ENCODE results near the gene GARIN5A. TPM values are rescaled to one million over a fixed set of nuclear protein-coding genes. Genes with fewer than 3 reads are reported as not detected.

The GARIN5A gene
- total and polyA plus RNA-seq, 9 of the 15 experiments (the other 6 are each of a cell fraction or from before 2014, with no cell fraction given) = 0.10 to 0.82 (median 0.23) TPM; not detected in 2

- TF ChIP-seq BCOR (IDR thresholded peaks at IDR 0.05) (no peak), BMI1 (IDR thresholded peaks at IDR 0.05; ENCODE audit: low read length) (no peak), NFIX (CRISPR knock-in tag; IDR thresholded peaks at IDR 0.05; ENCODE audit: low read depth) (no peak)
- DNase-seq (ENCODE audit: extremely low read depth in 1 of 4, low spot score in 3 of 4) (no peak), ATAC-seq (no peak), FAIRE-seq (no peak)
- Histone ChIP-seq H4K20me1 (replicated peaks; ENCODE audit: control insufficient read depth, insufficient read depth, low read length) (peaks cover 7% of the 10 kb centered on the region; the same call in 1 of the 2 replicates), H3K4me3 (no peak overlapping the region), H3K79me2 (ENCODE audit: control insufficient read depth, insufficient read depth, low read length) (peaks cover 13% of the 10 kb centered on the region), H3K27me3 (ENCODE audit: control insufficient read depth in 2 of 2, insufficient read depth in 2 of 2, low read length in 2 of 2) (no peaks in the 10 kb centered on the region; a peak in 1 of 5 replicates), H3K4me1 (replicated peaks in 1 of 2; ENCODE audit: control insufficient read depth in 2 of 2, insufficient read depth in 2 of 2, low read length in 2 of 2) (peaks cover 0 to 34% of the 10 kb centered on the region in 2 experiments; a peak in 2 of 5 replicates), H2AFZ (ENCODE audit: low read depth, low read length) (no peak overlapping the region), H3K9me3 (replicated peaks; ENCODE audit: control insufficient read depth, insufficient read depth, low read depth, low read length) (peaks cover 9% of the 10 kb centered on the region), H3K36me3 (ENCODE audit: control insufficient read depth, insufficient read depth, low read length) (peaks cover 50% of the 10 kb centered on the region; the same call in 2 of the 3 replicates), H3K27ac (ENCODE audit: extremely low read depth, low read depth, low read length) (no peak overlapping the region), H3K9ac (ENCODE audit: insufficient read depth in 1 of 2, low read depth in 2 of 2, low read length in 2 of 2) (no peak overlapping the region), H3K4me2 (ENCODE audit: insufficient read depth, low read length) (no peak overlapping the region), H3K9me1 (ENCODE audit: control insufficient read depth, insufficient read depth, low read length) (no peaks in the 10 kb centered on the region)
- TSS peak; percentile 24 for BruUV-seq (replicated peaks)
- CTCF ChIA-PET (ENCODE audit: low intra/inter-chr PET ratio) = no interaction called here
- WGBS (ENCODE audit: insufficient coverage, low coverage, missing lambda C conversion rate) = 64% methylated on average over 10 of the region's 10 CpGs
- intact Hi-C loops (cut with micrococcal nuclease) (no loop called here), in situ Hi-C loops (cut with MboI) (no loop called here)
- POLR2A ChIA-PET = interaction anchor here (0.7 to 1.3 kb wide), 2 partner anchors 23 to 132 kb away, joined by 3 to 4 read pairs; no protein-coding TSS in a partner anchor
Measured at GRCh38 chr19:50482916-50483315, 6.3 kb upstream of the GARIN5A start.

- Histone ChIP-seq H3K9me3 (replicated peaks; ENCODE audit: control insufficient read depth, insufficient read depth, low read depth, low read length) (peaks cover 9% of the 10 kb centered on the region), H3K27me3 (ENCODE audit: control insufficient read depth in 2 of 2, insufficient read depth in 2 of 2, low read length in 2 of 2) (no peaks in the 10 kb centered on the region; a peak in 1 of 5 replicates), H4K20me1 (replicated peaks; ENCODE audit: control insufficient read depth, insufficient read depth, low read length) (peaks cover 7% of the 10 kb centered on the region; the same call in 1 of the 2 replicates), H3K79me2 (ENCODE audit: control insufficient read depth, insufficient read depth, low read length) (peaks cover 19% of the 10 kb centered on the region), H3K27ac (ENCODE audit: extremely low read depth, low read depth, low read length) (no peak overlapping the region), H3K9me1 (ENCODE audit: control insufficient read depth, insufficient read depth, low read length) (no peaks in the 10 kb centered on the region), H2AFZ (ENCODE audit: low read depth, low read length) (no peak overlapping the region), H3K4me2 (ENCODE audit: insufficient read depth, low read length) (no peak overlapping the region), H3K9ac (ENCODE audit: insufficient read depth in 1 of 2, low read depth in 2 of 2, low read length in 2 of 2) (no peak overlapping the region), H3K4me3 (no peak overlapping the region), H3K4me1 (replicated peaks in 1 of 2; ENCODE audit: control insufficient read depth in 2 of 2, insufficient read depth in 2 of 2, low read length in 2 of 2) (peaks cover 3 to 37% of the 10 kb centered on the region in 2 experiments; a peak in 4 of 5 replicates), H3K36me3 (ENCODE audit: control insufficient read depth, insufficient read depth, low read length) (peaks cover 53% of the 10 kb centered on the region; the same call in 2 of the 3 replicates)
- WGBS (ENCODE audit: insufficient coverage, low coverage, missing lambda C conversion rate) = 64% methylated on average over 12 of the region's 16 CpGs
- ATAC-seq (no peak), FAIRE-seq (no peak), DNase-seq (ENCODE audit: extremely low read depth in 1 of 4, low spot score in 3 of 4) (no peak)
- in situ Hi-C loops (cut with MboI) (no loop called here), intact Hi-C loops (cut with micrococcal nuclease) (no loop called here)
- ChIA-PET CTCF (ENCODE audit: low intra/inter-chr PET ratio) (no interaction called here), POLR2A (no interaction called here)
- no TSS peak for BruUV-seq (replicated peaks)
- TF ChIP-seq TEAD1 (CRISPR knock-in tag; IDR thresholded peaks at IDR 0.05) = no peak
- no peak for TF ChIP-seq BHLHE40 (IDR thresholded peaks at IDR 0.05; ENCODE audit: low read length)
- no peak for TF ChIP-seq CEBPZ (IDR thresholded peaks at IDR 0.05; ENCODE audit: borderline replicate concordance, low read depth, low read length)
- no peak for TF ChIP-seq HNRNPLL (IDR thresholded peaks at IDR 0.05; ENCODE audit: low read depth, low read length, poor library complexity, severe bottlenecking)
- TF ChIP-seq ZNF511 (CRISPR knock-in tag; IDR thresholded peaks at IDR 0.05) = no peak
- no peak for TF ChIP-seq ZNF12 (CRISPR knock-in tag; IDR thresholded peaks at IDR 0.05)
- no peak for TF ChIP-seq ZNF707 (CRISPR knock-in tag; conservative IDR thresholded peaks at IDR 0.05)
- no peak for TF ChIP-seq ZNF57 (CRISPR knock-in tag; IDR thresholded peaks at IDR 0.05)
- TF ChIP-seq BRF1 (IDR thresholded peaks at IDR 0.05; ENCODE audit: borderline replicate concordance, extremely low read depth, insufficient read length) = no peak
Measured at GRCh38 chr19:50482271-50482855, 5.7 kb upstream of the GARIN5A start.
